Middle frontal gyrus (tissue), 1 donor: ENCODE results near the gene CTSL.

ENCODE experiments used
- DNase-seq: peaks from one replicate; pipeline ENCODE4 v3.0.0-alpha.2; 2015; ENCODE audit warnings: low spot score; ENCODE audit errors: extremely low spot score

CTSL gene

DNA sequence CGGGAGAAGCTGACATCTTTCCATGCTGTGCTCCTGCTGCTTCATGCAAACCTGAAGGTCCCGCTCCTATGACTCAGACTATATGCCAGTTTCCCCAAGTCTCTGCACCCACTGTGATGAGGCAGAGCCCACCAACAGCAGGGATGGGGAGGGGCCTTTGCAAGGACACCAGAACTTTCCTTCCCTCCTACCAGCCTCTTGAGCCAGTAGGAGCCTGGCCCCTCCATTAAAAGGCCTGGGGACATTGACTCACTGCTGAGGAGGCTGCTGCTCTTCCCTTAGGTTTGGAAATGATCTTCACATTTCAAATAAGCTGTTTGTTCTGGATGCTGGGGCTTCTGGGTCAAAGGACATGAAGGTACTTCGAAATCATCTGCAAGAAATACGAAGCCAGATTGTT is 26.1 kb upstream of the CTSL start:
- DNase-seq = no peak

DNA sequence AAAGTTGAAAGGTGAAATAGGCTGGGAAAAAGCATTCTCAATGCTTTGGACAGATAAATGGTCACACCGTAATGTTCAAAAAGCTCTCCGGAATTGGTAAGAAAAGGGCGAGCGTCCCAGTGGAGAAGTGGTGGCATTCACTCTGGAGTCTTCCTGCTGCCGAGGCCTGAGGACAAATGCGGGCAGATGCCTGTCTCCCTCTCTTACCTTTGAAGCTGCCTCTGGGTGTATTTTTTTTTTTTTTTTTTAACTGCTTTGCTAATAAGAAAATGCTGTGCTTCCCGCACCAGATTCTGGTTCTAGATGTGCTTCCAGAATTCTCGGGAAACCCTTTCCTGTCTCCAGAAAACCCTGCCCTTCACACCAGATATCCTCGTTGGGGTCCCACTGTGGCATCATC is 24.4 kb upstream of the CTSL start:
- no peak for DNase-seq

DNA sequence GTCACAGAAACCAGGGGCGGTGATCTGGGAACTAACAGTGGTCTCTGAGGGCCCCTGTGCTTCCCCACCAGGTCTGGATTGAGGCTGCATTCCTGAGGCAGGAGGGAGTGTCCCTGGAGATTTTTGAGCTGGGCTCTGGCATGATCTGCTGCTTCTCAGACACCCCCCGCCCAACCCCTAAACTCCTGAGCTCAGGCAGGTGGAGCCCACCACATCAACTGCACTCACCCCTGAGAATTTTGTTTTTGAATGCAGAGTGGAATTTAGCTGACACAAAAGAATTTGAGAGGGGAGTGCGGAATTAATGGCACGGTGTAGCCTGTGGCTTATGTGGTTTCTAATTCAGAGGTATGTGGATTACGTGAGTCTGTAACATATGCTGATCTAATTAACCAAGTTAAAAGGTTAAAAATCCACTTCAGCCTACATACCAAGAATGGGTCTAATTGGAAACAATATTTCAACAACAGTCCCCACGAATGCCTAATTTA is 23.9 kb upstream of the CTSL start:
- no peak for DNase-seq

DNA sequence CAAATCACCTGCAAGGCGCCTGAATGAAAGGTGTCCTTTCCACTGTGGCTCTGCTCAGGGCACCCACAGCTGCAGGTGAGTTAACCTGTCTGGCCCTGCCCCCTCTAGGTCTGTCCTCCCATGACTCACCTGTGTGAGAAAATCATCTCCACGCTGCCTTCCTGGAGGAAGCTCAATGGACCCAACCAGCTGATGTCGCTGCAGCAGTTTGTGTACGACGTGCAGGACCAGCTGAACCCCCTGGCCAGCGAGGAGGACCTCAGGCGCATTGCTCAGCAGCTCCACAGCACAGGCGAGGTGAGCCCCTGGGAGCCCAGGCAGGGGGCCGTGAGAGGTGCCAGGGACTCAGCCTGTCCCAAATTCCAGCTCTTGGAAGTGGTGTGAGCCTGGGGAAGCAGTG is 23.0 kb upstream of the CTSL start:
- DNase-seq = no peak

DNA sequence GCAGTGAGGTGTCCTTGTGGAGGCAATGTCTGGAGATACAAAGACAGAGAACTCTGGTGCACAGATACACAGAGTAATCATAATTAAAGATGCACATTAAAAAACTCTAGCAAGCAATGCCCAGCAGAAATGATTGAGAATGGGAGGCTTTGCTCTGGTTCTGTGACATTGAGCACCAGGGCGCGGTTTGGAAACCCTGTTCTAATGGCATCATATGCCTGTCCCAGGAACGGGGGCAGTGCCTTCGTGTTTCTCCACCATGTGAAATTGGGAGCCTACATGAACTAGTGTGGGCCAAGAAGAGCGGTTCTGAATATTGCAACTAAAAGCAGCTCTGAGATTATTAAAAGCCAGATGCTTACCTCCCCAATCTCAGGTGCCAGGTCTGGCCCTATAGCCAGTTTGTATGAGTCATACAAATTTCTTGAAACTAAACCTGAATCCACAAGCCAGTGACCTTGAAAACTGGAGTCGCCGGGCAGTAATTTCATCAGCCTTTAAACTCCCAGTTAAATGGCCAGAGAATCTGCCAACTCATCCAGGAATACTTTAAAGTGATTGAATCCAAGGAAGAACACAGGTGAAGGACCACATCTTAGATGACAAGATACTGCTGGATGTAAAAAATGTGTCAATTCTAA is 22.2 kb upstream of the CTSL start:
- no peak for DNase-seq

DNA sequence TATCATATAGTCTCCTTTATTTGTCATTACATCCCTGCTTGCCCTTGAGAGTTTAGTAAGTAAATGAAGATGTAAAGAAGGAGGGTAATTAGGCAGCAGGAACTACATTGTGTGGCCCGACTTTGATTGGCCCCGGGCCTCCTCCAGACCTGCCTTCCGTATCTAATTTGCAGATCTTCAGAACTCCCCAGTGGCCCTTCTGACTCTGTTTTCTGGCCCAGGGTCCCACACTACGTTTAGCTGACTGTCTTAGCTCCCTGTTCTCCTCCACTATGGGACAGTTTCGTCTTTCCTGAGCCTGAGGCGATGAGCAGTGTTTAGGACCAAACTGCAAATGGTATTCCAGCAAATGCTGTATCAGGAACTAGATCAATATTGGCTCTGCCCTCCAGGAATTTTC is 21.6 kb upstream of the CTSL start:
- no peak for DNase-seq

DNA sequence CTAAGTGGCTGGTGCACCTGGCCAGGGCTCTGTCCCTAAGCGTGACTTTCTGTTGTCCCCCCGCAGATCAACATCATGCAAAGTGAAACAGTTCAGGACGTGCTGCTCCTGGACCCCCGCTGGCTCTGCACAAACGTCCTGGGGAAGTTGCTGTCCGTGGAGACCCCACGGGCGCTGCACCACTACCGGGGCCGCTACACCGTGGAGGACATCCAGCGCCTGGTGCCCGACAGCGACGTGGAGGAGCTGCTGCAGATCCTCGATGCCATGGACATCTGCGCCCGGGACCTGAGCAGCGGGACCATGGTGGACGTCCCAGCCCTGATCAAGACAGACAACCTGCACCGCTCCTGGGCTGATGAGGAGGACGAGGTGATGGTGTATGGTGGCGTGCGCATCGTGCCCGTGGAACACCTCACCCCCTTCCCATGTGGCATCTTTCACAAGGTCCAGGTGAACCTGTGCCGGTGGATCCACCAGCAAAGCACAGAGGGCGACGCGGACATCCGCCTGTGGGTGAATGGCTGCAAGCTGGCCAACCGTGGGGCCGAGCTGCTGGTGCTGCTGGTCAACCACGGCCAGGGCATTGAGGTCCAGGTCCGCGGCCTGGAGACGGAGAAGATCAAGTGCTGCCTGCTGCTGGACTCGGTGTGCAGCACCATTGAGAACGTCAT is 19.7 kb upstream of the CTSL start:
- DNase-seq = no peak

DNA sequence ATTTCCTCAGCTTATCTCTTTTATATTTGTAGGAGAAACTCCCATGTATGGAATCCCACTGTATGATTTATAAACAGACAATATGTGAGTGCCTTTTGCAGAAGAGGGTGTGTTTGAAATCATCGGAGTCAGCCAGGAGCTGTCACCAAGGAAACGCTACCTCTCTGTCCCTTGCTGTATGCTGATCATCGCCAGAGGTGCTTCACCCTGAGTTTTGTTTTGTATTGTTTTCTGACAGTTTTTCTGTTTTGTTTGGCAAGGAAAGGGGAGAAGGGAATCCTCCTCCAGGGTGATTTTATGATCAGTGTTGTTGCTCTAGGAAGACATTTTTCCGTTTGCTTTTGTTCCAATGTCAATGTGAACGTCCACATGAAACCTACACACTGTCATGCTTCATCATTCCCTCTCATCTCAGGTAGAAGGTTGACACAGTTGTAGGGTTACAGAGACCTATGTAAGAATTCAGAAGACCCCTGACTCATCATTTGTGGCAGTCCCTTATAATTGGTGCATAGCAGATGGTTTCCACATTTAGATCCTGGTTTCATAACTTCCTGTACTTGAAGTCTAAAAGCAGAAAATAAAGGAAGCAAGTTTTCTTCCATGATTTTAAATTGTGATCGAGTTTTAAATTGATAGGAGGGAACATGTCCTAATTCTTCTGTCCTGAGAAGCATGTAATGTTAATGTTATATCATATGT is 18.0 kb upstream of the CTSL start:
- no peak for DNase-seq

DNA sequence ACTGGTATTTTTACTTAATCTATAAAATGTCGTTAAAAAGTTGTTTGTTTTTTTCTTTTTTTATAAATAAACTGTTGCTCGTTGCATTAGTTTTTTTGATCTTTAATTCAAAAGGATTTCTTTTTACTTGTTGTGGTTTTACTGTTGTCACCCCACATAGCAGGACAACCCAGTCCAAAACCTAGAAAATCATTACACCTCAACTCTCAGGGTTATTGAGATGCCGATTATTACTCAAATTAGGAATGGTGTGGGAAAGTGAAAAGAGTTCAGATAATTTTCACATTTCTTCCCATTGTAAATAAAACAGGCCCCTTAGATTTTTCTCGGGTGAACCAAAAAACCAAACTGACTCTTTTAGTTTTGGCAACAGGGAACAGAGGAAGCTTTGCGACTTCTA is 17.4 kb upstream of the CTSL start:
- no peak for DNase-seq

DNA sequence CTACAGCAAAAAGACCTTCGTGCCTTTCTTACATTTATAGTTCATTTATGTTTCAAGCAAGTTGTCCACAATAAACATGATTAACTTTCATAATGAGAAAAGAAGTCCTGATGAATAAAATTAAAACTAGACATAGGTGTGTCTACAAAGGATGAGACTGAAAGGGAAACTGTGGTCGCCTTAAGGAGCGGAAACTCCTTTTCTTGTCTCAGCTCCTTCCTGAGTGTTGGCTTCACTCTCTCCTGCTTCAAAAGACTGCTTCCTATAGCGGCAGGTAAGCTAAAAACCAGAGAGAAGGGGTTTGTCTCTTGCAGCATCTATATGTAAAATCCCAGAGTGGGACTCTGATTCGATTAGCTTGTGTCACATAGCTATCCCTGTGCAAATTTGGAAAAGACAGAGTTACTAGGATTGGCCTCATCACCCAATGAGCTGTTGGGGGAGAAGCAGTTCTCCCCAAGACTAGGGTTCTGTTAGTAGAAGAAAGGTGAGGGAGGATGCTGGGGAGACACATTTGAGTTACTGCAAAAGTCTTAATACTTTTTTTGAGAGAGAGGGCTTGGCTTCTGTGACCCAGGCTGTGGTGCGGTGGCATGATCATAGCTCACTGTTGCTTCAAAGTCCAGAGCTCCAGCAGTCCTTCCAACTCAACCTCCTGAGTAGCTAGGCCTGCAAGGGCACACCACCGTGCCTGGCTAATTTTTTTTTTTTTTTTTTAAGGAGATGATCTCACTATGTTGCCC is 16.8 kb upstream of the CTSL start:
- no peak for DNase-seq

DNA sequence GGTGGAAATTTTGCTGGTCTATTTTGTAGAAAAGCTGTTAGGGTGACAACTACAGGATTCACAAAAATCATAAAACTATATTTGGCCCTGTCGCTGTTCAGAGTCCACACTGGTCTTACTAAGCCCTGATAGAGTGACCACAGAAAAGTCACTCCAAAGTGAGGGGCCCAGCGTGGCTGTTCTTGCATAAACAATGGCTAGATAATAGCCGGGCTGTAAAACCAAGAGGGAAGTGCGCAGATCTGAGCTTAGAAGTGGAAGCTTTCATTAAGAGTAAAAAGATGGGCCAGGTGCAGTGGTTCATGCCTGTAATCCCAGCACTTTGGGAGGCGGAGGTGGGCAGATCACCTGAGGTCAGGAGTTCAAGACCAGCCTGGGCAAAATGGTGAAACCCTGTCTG is 15.5 kb upstream of the CTSL start:
- no peak for DNase-seq

DNA sequence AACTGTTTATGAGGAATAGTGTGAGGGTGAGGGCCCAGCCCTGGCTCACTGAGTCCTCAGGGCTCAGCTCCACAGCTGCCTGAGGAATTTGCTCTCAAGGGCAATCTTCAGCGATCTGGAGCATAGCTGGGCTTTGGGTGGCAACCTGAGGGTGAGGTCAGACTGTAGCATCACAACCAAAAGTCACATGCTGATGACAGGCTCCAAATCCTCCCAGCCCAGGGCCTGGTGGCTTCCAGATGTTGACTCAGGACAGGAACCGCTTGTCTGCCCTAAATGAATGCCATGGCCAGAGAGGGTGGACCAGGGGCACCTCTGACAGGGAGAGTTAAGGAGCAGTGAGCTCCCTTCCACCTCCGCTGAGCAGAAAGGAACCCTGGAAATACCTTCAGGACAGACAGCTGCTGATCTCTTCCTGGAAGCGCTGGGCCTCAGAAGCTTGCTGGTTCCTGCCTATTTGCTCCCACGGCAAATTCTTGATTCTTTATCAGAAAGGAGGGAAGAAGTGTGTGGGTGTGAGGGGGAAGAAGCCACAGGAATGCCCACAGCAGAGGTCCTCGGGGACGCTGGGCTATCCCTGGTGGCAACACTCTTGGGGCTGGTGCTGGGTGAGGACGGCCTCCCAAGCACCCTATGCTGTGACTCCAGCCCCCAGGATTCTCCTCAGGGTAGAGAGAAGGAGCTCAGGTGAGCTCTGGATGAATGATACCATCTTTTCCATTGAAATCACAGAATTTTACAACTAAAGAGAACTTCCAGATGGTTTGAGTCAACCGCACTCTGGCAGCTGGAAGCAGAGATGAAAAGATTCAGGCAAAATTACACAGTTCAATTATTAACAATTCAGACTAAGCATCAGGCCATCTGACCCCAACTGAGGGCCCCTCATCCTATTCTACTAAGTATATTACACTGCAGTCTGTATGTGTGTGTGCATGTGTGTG is 13.8 kb upstream of the CTSL start:
- no peak for DNase-seq

DNA sequence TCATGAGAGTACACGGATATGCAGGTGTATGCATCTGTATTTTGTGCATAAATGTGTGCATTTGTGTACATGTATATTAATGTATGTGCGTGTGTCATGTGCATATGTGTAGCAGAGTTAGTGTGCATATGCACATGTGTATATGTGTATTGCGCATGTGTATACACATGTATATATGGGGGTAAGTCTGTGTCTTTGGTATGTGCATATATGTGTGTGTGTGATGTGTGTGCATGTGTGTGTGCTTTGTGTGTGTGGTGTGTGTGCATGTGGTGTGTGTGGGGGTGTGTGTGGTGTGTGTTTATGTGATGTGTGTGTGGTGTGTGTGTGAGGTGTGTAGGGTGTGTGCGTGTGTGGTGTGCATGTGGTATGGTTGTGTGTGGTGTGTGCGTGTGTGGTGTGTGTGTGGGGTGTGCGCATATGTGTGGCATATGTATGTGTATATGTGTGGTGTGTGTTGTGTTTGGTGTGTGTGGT is 13.1 kb upstream of the CTSL start:
- DNase-seq = no peak

DNA sequence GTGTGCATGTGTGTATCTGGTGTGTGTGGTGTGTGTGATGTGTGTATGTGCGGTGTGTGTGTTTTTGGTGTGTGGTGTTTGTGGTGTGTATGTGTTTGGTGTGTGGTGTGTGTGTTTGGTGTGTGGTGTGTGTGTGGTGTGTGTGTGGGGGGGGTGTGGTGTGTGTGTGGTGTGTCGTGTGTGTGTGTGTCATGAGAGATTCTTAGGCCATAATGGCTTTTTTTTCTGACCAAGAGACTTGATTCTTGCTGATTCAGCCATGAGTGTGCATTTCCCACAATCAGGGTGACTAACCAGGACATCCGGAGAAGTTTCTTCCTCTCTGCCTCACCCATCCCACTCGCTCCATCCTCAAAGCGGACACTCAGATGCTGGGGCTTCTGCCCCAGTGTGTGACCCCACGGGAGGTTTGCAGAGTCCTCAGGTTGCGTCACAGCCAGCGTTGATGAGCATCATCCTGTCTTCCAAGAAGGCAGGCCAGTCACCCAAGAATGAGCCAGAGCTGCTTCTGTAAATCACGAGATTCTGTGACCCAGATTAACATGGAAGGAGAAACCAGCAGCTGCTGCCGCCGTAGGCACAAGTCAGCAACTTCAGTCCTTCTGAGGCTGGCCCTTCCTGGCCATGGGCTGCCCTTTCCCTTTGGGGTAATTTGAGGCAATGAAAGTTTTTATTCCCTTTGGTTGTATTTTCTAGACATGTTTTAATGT is 12.5 kb upstream of the CTSL start:
- DNase-seq = no peak

DNA sequence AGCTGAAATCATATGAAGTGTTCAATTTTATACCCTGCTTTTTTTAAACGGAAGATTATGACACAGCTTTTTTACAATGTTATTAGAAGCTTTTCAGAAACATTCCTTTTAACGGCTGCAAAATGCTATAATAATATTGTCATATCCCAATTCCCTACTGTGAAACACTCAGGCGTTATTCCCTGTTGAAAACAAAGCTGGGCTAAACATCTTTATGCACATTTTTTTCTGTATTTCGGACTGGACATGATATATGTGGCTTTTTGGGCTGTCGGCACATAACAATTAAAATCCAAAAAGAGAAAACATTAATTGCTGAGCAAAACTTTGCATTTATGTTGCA is 12.0 kb upstream of the CTSL start:
- no peak for DNase-seq

DNA sequence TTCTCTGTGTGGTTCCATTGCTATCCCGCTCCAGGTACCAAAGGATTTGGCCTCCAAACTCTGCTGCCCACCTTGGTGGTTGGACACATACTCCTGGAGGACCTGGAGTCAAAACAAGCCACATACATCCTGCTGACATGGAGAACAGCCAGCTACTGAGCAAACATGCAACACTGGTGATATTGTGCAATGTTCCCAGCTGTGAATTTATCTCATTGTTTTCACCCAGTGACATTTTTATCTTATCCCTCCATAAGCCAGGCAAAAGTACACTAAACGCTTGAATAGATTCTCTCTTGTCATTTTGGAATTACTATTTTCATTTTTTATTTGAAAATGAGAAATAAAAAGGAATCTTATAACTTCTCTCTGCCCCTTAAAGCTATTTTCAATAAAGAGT is 11.1 kb upstream of the CTSL start:
- DNase-seq = no peak

DNA sequence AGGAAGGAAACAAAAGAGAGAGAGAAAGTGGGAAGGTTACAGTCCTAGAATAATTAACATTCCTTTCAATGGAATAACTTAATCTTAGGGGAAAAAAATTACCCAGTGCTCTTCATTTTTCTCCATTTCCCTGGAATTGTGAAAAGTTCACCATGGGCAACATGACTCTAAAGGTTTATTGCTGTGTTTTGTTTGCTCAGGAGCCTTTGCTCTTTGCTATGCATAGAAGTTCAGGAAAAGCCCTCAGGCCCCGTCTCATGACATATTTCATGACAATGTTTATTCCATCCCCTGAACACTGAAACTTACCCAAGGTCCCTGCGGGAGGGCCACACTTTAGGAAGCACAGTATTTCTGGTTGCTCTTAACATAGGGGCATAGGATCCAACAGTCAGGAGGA is 9.8 kb upstream of the CTSL start:
- DNase-seq = no peak

DNA sequence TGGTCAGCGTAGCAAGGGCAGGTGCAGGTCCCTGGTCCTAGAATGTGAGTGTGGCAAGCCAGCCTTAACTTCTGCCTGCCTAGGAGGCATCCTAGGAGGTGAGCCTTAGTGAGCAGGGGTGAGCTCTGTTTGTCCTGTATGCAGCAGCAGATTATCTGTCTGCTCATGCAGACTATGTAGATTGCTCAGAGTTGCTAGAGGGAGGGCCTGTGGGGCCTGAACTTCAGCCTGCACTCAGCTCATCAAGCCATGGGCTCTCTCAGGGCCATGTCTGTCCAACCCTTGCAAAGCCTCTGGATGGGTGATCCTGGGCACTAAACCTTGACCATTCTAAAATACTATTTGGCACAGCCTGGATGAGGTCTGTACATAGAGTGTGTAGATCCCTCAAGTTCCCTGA is 8.5 kb upstream of the CTSL start:
- no peak for DNase-seq

DNA sequence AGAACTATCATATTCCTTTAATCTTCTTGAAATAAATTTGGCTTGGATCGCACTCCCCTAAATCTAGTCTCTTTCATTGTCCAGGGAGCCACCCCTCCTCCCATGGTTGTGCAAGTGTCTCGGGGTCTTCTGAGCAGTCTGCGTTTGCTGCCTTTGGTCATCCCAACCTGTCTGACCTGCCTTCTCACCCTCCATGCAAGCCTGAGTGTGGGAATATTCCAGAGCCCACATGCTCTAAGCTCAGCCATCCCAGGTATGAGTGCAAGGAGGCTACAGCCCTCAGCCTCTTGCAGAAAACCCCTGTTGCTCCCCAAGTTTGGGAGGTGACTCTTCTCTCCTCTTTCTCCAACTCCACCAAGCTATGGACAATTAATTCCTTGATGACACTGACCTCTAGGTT is 7.7 kb upstream of the CTSL start:
- DNase-seq = no peak
